ENCODE data around the gene LEMD1.
"Not testable (repeated sequence)": the region's sequence is repeated elsewhere in the genome, so short reads cannot be mapped to it uniquely, and the experiment has no call there.

The LEMD1 gene

DNA sequence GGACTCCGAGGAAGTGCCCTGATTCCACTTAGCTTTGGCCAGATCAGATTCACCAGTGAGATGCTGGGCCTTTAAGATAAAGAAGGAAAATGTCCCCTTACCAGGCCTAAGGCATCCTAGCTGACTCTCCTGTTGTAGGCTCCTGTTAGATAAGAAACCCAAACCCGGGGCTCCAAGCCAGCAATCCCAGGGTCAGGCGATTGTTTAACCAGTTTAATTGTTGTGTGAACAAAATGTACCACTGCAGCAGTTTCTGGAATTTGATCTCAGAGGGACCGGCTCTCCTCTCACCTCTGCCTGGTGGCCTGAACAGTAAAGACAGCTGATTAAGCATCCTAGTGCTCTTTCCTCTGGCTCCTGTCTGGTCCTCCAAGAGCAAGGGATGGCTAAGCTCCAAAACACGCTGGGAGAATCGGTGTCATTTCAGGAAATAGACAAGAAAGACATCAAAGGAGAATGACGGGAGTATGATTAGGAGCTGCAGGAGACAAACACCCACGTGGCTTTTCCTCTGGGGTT is 55.9 kb downstream of the LEMD1 start:
- peaks cover 10% of the 10 kb centered on the region for H3K4me1 ChIP-seq (ENCODE audit: control insufficient read depth, insufficient read depth, low read length, unreplicated experiment)
- H2AFZ ChIP-seq (ENCODE audit: low read length, unreplicated experiment), result peak overlapping the region; percentile 4
- H3K79me2 ChIP-seq (ENCODE audit: control insufficient read depth, insufficient read depth, low read length, unreplicated experiment), result no peaks in the 10 kb centered on the region
- no peak overlapping the region for H3K27ac ChIP-seq (ENCODE audit: low read depth, low read length)
- no peaks in the 10 kb centered on the region for H3K27me3 ChIP-seq (ENCODE audit: insufficient read depth, low read length)
- H3K36me3 ChIP-seq (ENCODE audit: insufficient read depth, low read length), result no peaks in the 10 kb centered on the region
- H3K4me3 ChIP-seq (ENCODE audit: low read depth, low read length), result no peak overlapping the region

DNA sequence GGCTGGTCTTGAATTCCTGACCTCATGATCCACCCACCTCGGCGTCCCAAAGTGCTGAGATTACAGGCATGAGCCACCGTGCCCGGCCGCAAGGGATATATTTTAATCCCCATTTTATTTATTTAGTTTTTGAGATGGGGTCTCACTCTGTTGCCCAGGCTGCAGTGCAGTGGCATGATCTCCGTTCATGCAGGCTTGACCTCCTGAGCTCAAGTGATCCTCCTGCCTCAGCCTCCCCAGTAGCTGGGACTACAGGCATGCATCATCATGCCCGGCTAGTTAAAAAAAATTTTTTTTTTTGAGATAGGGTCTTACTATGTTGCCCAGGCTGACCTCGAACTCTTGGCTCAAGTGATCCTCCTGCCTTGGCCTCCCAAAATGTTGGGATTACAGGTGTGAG is 56.8 kb downstream of the LEMD1 start:
- not testable (repeated sequence) for H3K4me3 ChIP-seq (ENCODE audit: low read depth, low read length); H3K27ac ChIP-seq (ENCODE audit: low read depth, low read length); H3K27me3 ChIP-seq (ENCODE audit: insufficient read depth, low read length); H3K4me1 ChIP-seq (ENCODE audit: control insufficient read depth, insufficient read depth, low read length, unreplicated experiment); H2AFZ ChIP-seq (ENCODE audit: low read length, unreplicated experiment); H3K79me2 ChIP-seq (ENCODE audit: control insufficient read depth, insufficient read depth, low read length, unreplicated experiment); H3K36me3 ChIP-seq (ENCODE audit: insufficient read depth, low read length)

GRCh38 chr1:205360891-205361290 is 61.0 kb downstream of the LEMD1 start:
- Histone ChIP-seq H3K4me1 (ENCODE audit: control insufficient read depth, insufficient read depth, low read length, unreplicated experiment) (peaks cover 1% of the 10 kb centered on the region), H3K79me2 (ENCODE audit: control insufficient read depth, insufficient read depth, low read length, unreplicated experiment) (no peaks in the 10 kb centered on the region), H2AFZ (ENCODE audit: low read length, unreplicated experiment) (no peak overlapping the region), H3K27me3 (ENCODE audit: insufficient read depth, low read length) (peaks cover 10% of the 10 kb centered on the region; the same call in 1 of the 2 replicates), H3K4me3 (ENCODE audit: low read depth, low read length) (no peak overlapping the region), H3K36me3 (ENCODE audit: insufficient read depth, low read length) (no peaks in the 10 kb centered on the region), H3K27ac (ENCODE audit: low read depth, low read length) (no peak overlapping the region)

DNA sequence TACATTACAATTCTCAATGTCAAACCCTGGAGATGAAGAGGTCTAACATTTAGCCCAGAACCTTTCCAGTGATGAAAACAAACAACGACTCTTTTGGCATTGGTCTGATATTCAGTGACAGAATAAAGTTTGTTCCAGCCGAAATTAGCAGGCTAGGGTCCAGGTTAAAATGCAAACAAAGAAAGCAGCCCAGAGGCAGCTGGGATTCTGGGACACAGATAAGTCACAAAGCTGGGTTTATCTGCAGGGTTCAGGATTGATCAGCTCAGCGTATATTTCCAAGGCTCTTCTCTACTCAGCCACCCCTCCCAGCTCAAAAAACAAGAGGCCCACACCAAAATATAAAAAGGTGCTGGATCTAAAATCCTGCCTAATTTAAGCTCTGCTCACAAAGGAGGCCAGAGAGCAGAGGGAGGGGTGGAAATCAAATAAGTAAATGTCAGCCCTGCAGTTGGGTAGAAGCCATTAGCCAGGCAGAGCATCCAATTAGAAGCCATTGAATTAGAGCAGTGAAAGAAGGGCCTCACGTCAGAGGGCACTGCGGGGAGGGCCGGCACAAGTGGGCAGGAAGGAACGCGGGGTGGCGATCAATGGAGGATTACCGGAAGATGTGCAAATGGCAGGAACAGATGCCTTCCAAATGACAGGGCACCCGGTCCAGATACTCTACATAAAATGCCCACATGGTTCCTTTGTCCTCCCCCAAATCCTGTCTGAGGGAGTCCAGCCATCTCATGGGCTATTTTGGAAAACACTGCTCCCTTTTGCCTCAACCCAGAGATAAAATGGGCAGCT is 61.9 kb downstream of the LEMD1 start:
- Histone ChIP-seq H3K4me3 (ENCODE audit: low read depth, low read length) (no peak overlapping the region), H2AFZ (ENCODE audit: low read length, unreplicated experiment) (no peak overlapping the region), H3K27ac (ENCODE audit: low read depth, low read length) (no peak overlapping the region)

GRCh38 chr1:205358579-205358978 is 63.3 kb downstream of the LEMD1 start:
- Histone ChIP-seq H3K4me3 (ENCODE audit: low read depth, low read length) (no peak overlapping the region), H3K27me3 (ENCODE audit: insufficient read depth, low read length) (peaks cover 10% of the 10 kb centered on the region; the same call in 1 of the 2 replicates)

More for the DNA sequence above, 61.9 kb downstream of the LEMD1 start:
- Histone ChIP-seq H3K36me3 (ENCODE audit: insufficient read depth, low read length) (no peaks in the 10 kb centered on the region), H3K27me3 (ENCODE audit: insufficient read depth, low read length) (peaks cover 10% of the 10 kb centered on the region; the same call in 1 of the 2 replicates), H3K4me1 (ENCODE audit: control insufficient read depth, insufficient read depth, low read length, unreplicated experiment) (no peaks in the 10 kb centered on the region), H3K79me2 (ENCODE audit: control insufficient read depth, insufficient read depth, low read length, unreplicated experiment) (no peaks in the 10 kb centered on the region)

DNA sequence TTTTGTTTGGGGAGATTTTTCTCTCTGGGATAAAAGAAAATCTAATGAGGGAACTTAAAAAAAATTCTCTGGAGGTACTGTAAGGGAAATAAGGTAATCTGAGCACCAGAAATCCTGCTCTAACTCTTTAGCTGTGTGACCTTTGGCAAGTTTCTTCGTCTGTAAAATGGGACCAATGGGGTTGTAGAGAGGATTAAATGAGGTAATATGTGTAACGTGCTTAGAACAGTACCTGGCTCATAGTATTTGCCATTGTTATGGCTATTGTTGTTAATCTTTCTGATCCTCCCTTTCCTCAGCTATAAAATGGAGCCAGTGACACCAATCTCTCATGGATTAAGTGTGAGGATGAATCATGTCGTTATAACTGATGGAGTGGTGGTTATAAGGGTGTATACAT is 64.3 kb downstream of the LEMD1 start:
- Histone ChIP-seq H3K79me2 (ENCODE audit: control insufficient read depth, insufficient read depth, low read length, unreplicated experiment) (no peaks in the 10 kb centered on the region), H3K4me1 (ENCODE audit: control insufficient read depth, insufficient read depth, low read length, unreplicated experiment) (no peaks in the 10 kb centered on the region), H3K27me3 (ENCODE audit: insufficient read depth, low read length) (peaks cover 10% of the 10 kb centered on the region; the same call in 1 of the 2 replicates), H3K27ac (ENCODE audit: low read depth, low read length) (no peak overlapping the region), H2AFZ (ENCODE audit: low read length, unreplicated experiment) (no peak overlapping the region), H3K4me3 (ENCODE audit: low read depth, low read length) (no peak overlapping the region), H3K36me3 (ENCODE audit: insufficient read depth, low read length) (no peaks in the 10 kb centered on the region)

More at GRCh38 chr1:205358579-205358978, 63.3 kb downstream of the LEMD1 start:
- no peak overlapping the region for H3K27ac ChIP-seq (ENCODE audit: low read depth, low read length)
- H2AFZ ChIP-seq (ENCODE audit: low read length, unreplicated experiment), result no peak overlapping the region
- no peaks in the 10 kb centered on the region for H3K79me2 ChIP-seq (ENCODE audit: control insufficient read depth, insufficient read depth, low read length, unreplicated experiment)
- H3K4me1 ChIP-seq (ENCODE audit: control insufficient read depth, insufficient read depth, low read length, unreplicated experiment), result no peaks in the 10 kb centered on the region
- H3K36me3 ChIP-seq (ENCODE audit: insufficient read depth, low read length), result no peaks in the 10 kb centered on the region

GRCh38 chr1:205356440-205357139 is 65.3 kb downstream of the LEMD1 start, which contains the start of gene KLHDC8A:
TSS of gene KLHDC8A (minus strand) at chr1:205356922. CDS start at chr1:205343604, 13,318 bp downstream.
- Histone ChIP-seq H3K4me1 (ENCODE audit: control insufficient read depth, insufficient read depth, low read length, unreplicated experiment) (no peaks in the 10 kb centered on the region), H3K79me2 (ENCODE audit: control insufficient read depth, insufficient read depth, low read length, unreplicated experiment) (no peaks in the 10 kb centered on the region), H2AFZ (ENCODE audit: low read length, unreplicated experiment) (no peak within 1 kb of the TSS), H3K36me3 (ENCODE audit: insufficient read depth, low read length) (no peaks in the 10 kb centered on the region), H3K4me3 (ENCODE audit: low read depth, low read length) (no peak within 1 kb of the TSS), H3K27ac (ENCODE audit: low read depth, low read length) (no peak within 1 kb of the TSS), H3K27me3 (ENCODE audit: insufficient read depth, low read length) (peaks cover 10% of the 10 kb centered on the region; the same call in 1 of the 2 replicates)

GRCh38 chr1:205355075-205355453 is 66.8 kb downstream of the LEMD1 start:
- Histone ChIP-seq H2AFZ (ENCODE audit: low read length, unreplicated experiment) (no peak overlapping the region), H3K27ac (ENCODE audit: low read depth, low read length) (no peak overlapping the region), H3K27me3 (ENCODE audit: insufficient read depth, low read length) (peaks cover 6% of the 10 kb centered on the region; the same call in 1 of the 2 replicates), H3K79me2 (ENCODE audit: control insufficient read depth, insufficient read depth, low read length, unreplicated experiment) (no peaks in the 10 kb centered on the region), H3K36me3 (ENCODE audit: insufficient read depth, low read length) (no peaks in the 10 kb centered on the region), H3K4me3 (ENCODE audit: low read depth, low read length) (no peak overlapping the region), H3K4me1 (ENCODE audit: control insufficient read depth, insufficient read depth, low read length, unreplicated experiment) (no peaks in the 10 kb centered on the region)

DNA sequence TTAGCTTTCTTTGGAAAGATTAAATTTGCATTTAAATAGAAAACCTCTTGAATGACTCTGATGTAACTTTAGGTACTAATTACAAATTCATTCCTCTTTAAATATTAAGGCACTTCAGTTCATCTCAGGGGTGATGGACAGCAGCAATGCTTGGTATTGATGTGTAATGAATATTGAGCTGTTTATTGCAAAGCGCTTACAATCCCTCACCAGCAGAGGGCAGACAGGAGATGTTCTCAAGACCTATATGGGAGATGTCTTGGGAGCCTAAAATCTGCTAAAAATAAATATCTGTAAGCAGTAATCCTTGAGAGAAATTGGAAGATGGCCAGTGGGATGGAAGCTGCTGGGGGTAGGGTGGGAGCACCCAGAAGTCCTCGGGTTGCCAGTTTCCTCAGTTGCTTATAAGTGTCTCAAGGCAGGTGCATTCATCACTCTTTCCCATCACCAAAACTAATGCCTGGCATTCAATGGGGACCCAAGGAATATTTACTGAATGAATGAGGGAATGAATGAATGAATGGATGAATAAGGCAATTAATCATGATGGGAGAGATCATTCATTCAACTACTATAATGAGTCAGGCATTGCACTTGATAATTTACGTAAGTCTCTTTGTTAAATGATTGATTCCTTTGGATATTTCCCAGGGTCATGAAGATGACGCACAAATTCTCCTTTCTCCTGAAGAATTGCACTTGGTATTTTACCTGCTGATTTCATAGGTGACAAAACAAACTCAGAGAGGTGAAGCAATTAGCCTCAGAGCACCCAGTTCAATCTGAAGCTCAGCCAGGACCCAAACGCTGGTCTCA is 67.4 kb downstream of the LEMD1 start:
- H3K4me1 ChIP-seq (ENCODE audit: control insufficient read depth, insufficient read depth, low read length, unreplicated experiment), result no peaks in the 10 kb centered on the region
- H2AFZ ChIP-seq (ENCODE audit: low read length, unreplicated experiment), result no peak overlapping the region

GRCh38 chr1:205353612-205354011 is 68.2 kb downstream of the LEMD1 start:
- H3K27ac ChIP-seq (ENCODE audit: low read depth, low read length), result no peak overlapping the region
- no peaks in the 10 kb centered on the region for H3K4me1 ChIP-seq (ENCODE audit: control insufficient read depth, insufficient read depth, low read length, unreplicated experiment)
- H3K79me2 ChIP-seq (ENCODE audit: control insufficient read depth, insufficient read depth, low read length, unreplicated experiment), result no peaks in the 10 kb centered on the region
- no peak overlapping the region for H2AFZ ChIP-seq (ENCODE audit: low read length, unreplicated experiment)
- no peak overlapping the region for H3K4me3 ChIP-seq (ENCODE audit: low read depth, low read length)
- H3K36me3 ChIP-seq (ENCODE audit: insufficient read depth, low read length), result no peaks in the 10 kb centered on the region
- peaks cover 10% of the 10 kb centered on the region; the same call in 1 of the 2 replicates for H3K27me3 ChIP-seq (ENCODE audit: insufficient read depth, low read length)

More for the DNA sequence above, 67.4 kb downstream of the LEMD1 start:
- no peak overlapping the region for H3K27ac ChIP-seq (ENCODE audit: low read depth, low read length)
- no peak overlapping the region for H3K4me3 ChIP-seq (ENCODE audit: low read depth, low read length)
- 0 out of 2 replicates have a peak, but pooled peaks cover 9% of the 10 kb centered on the region for H3K27me3 ChIP-seq (ENCODE audit: insufficient read depth, low read length)
- no peaks in the 10 kb centered on the region for H3K36me3 ChIP-seq (ENCODE audit: insufficient read depth, low read length)
- no peaks in the 10 kb centered on the region for H3K79me2 ChIP-seq (ENCODE audit: control insufficient read depth, insufficient read depth, low read length, unreplicated experiment)
